GM12874 (cell line): ENCODE results near the gene NLE1.

ENCODE experiments used
- CTCF ChIP-seq: IDR thresholded peaks from 2 replicates; pipeline ENCODE4 v1.5.1; 2011; ENCODE audit warnings: low read depth, mild to moderate bottlenecking, control low read depth, low read length, moderate library complexity; ENCODE audit not compliant: insufficient read depth

Gene NLE1

DNA sequence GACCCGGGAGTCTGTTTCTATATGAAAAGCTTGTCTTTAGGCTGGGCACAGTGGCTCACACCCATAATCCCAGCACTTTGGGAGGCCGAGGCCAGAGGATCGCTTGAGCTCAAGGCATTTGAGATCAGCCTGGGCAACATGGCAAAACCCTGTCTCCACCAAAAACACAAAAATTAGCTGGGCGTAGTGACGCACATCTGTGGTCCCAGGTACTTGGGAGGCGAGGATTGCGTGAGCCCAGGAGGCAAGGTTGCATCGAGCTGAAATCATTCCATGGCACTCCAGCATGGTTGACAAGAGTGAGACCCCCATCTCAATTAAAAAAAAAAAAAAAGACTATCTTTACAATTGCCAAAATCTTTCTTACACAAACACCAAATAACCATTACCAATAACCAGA is 55.9 kb downstream of the NLE1 start:
- TF ChIP-seq CTCF: no peak

GRCh38 chr17:35084987-35085386 is 57.1 kb downstream of the NLE1 start:
- no peak for TF ChIP-seq CTCF

DNA sequence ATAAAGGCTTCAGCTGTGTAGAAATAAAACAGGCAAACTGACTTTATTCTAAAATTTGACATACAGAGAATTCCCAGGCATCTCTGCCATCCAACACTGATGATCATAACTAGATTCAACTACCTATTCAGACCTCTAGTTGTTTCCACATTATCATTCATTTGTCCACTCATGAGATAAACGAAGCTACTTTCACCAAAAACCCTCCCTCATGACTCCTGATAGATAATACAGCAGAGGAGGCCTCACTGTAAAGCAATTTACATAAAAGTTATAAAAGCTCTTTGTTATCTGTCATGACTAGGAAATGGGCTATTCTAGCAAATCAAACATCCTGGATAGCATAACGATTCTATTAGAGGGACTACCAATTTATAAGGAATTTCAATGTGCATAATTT is 59.0 kb downstream of the NLE1 start:
- TF ChIP-seq CTCF: no peak

- no peak for TF ChIP-seq CTCF
Measured at GRCh38 chr17:35082073-35082657, 59.9 kb downstream of the NLE1 start.

DNA sequence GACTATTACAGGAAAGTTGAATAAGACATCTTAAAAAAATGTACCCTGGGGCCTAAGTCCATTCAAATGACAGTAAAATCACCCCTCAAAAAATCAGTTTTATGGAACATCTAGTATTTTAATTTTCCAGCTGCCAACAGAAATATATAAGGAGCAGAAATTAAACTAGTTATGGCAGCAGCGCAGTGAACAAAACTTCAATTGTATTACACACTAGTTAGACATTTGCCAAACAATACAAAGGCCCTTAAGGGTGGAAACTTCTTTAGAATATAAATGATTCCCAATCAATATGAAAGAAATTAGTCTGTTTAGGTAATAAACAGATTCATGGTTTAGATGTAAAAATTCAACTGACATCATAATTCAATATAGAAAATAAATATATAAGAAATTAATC is 60.5 kb downstream of the NLE1 start:
- no peak for TF ChIP-seq CTCF

GRCh38 chr17:35080536-35080935 is 61.6 kb downstream of the NLE1 start:
- no peak for TF ChIP-seq CTCF

GRCh38 chr17:35079547-35080423 is 62.3 kb downstream of the NLE1 start:
- TF ChIP-seq CTCF: no peak
